Left ventricle myocardium inferior (tissue), 1 donor: ENCODE measurements around the gene PKIG. TPM values are rescaled to one million over a fixed set of nuclear protein-coding genes. Genes with fewer than 3 reads are reported as not detected.
"Not testable (repeated sequence)": the region's sequence is repeated elsewhere in the genome, so short reads cannot be mapped to it uniquely, and the experiment has no call there.

Experiments
- DNase-seq: peaks from one replicate; pipeline ENCODE4 v3.0.0-alpha.2; 2020
- H3K27ac ChIP-seq: fragments of 200-600 bp; replicated peaks from 2 replicates; pipeline ENCODE4 v1.8.0; 2021
- H3K27me3 ChIP-seq: fragments of 200-600 bp; 2 replicates; pipeline ENCODE4 v1.8.0; 2021; ENCODE audit warnings: low read depth
- H3K36me3 ChIP-seq: fragments of 200-600 bp; 2 replicates; pipeline ENCODE4 v1.8.0; 2021
- H3K4me1 ChIP-seq: fragments of 200-600 bp; 2 replicates; pipeline ENCODE4 v1.8.0; 2021
- H3K4me3 ChIP-seq: fragments of 200-600 bp; 2 replicates; pipeline ENCODE4 v1.8.0; 2021; ENCODE audit warnings: mild to moderate bottlenecking, moderate library complexity
- H3K9me3 ChIP-seq: fragments of 200-600 bp; replicated peaks from 2 replicates; pipeline ENCODE4 v1.8.0; 2021
- CTCF ChIP-seq: fragments of 200-600 bp; IDR thresholded peaks from 2 replicates; pipeline ENCODE4 v1.8.0; 2021; ENCODE audit warnings: antibody characterized with exemption, mild to moderate bottlenecking, borderline replicate concordance
- intact Hi-C: fragments of 100-400 bp; cut with micrococcal nuclease; formaldehyde crosslinking; loops from one replicate; pipeline ENCODE4 v1.11.0; 2022
- total RNA-seq: library from RNA; stranded (reverse); fragmentation: NEBNext Ultra II Directional; extraction: Animal tissue kit (Norgen Biotek cat#: 25700); gene quantifications from one replicate; pipeline ENCODE4 v1.2.1, GENCODE V29; 2021
- donor health status: DM: no; HTN: yes; CAD: no; lungs with severe emphysema.

The PKIG gene
- total RNA-seq, 1 donor from 2014 or later: 172 TPM

GRCh38 chr20:44560229-44560628 is 22.1 kb upstream of the PKIG start:
- Histone ChIP-seq H3K4me1 (peaks cover 35% of the 10 kb centered on the region), H3K9me3 (no peaks in the 10 kb centered on the region), H3K27me3 (no peaks in the 10 kb centered on the region), H3K4me3 (no peak overlapping the region), H3K27ac (no peak overlapping the region), H3K36me3 (no peaks in the 10 kb centered on the region)
- intact Hi-C loops: no loop called here
- TF ChIP-seq CTCF: no peak
- DNase-seq: no peak

GRCh38 chr20:44560818-44561217 is 21.6 kb upstream of the PKIG start:
- DNase-seq, H3K9me3 ChIP-seq, H3K4me3 ChIP-seq, H3K27me3 ChIP-seq, H3K36me3 ChIP-seq, intact Hi-C loops, H3K27ac ChIP-seq: not testable (repeated sequence)
- H3K4me1 ChIP-seq: peaks cover 35% of the 10 kb centered on the region

- H3K9me3 ChIP-seq: no peaks in the 10 kb centered on the region
- intact Hi-C loops: no loop called here
- H3K27me3 ChIP-seq: no peaks in the 10 kb centered on the region
- no peak overlapping the region for H3K4me3 ChIP-seq
- no peak overlapping the region for H3K27ac ChIP-seq
- no peaks in the 10 kb centered on the region for H3K36me3 ChIP-seq
- no peak for DNase-seq
- no peak for TF ChIP-seq CTCF
- H3K4me1 ChIP-seq: peaks cover 35% of the 10 kb centered on the region
Observed at GRCh38 chr20:44561876-44562275, 20.5 kb upstream of the PKIG start.

- TF ChIP-seq CTCF: no peak
- intact Hi-C loops: no loop called here
- DNase-seq: no peak
- Histone ChIP-seq H3K36me3 (no peaks in the 10 kb centered on the region), H3K27me3 (no peaks in the 10 kb centered on the region), H3K27ac (no peak overlapping the region), H3K4me3 (no peak overlapping the region), H3K9me3 (no peaks in the 10 kb centered on the region), H3K4me1 (peaks cover 34% of the 10 kb centered on the region)
Observed at GRCh38 chr20:44566018-44566417, 16.4 kb upstream of the PKIG start.

- H3K36me3 ChIP-seq: no peaks in the 10 kb centered on the region
- H3K27me3 ChIP-seq: no peaks in the 10 kb centered on the region
- H3K4me1 ChIP-seq: peaks cover 42% of the 10 kb centered on the region
- no peak for TF ChIP-seq CTCF
- DNase-seq: no peak
- intact Hi-C loops: no loop called here
- no peaks in the 10 kb centered on the region for H3K9me3 ChIP-seq
- no peak overlapping the region for H3K27ac ChIP-seq
- no peak overlapping the region for H3K4me3 ChIP-seq
Observed at GRCh38 chr20:44566811-44567210, 15.6 kb upstream of the PKIG start.

- no peak for DNase-seq
- intact Hi-C loops: no loop called here
- Histone ChIP-seq H3K4me3 (no peak overlapping the region), H3K4me1 (peaks cover 54% of the 10 kb centered on the region), H3K36me3 (no peaks in the 10 kb centered on the region), H3K27me3 (no peaks in the 10 kb centered on the region), H3K9me3 (no peaks in the 10 kb centered on the region), H3K27ac (no peak overlapping the region)
- no peak for TF ChIP-seq CTCF
Observed at GRCh38 chr20:44570367-44570766, 12.0 kb upstream of the PKIG start.
